ENCODE data around the gene LYPLAL1.
A peak's percentile ranks its signal among the peaks of the same experiment; 100 is the strongest.

LYPLAL1 gene

GRCh38 chr1:219173758-219174459 lies at the start of gene LYPLAL1:
TSS of gene LYPLAL1 (plus strand) at chr1:219173878. CDS start at chr1:219173891, 13 bp downstream.
- peak; percentile 60 for DNase-seq

GRCh38 chr1:219124163-219124562 lies 49.5 kb upstream of the LYPLAL1 start:
- no peak for DNase-seq

- DNase-seq, result no peak
Observed at GRCh38 chr1:219125342-219125741, 48.3 kb upstream of the LYPLAL1 start.

GRCh38 chr1:219126377-219126776 lies 47.3 kb upstream of the LYPLAL1 start:
- DNase-seq, result no peak

GRCh38 chr1:219128957-219129356 lies 44.7 kb upstream of the LYPLAL1 start:
- DNase-seq, result no peak

GRCh38 chr1:219130366-219130935 lies 43.2 kb upstream of the LYPLAL1 start:
- no peak for DNase-seq

GRCh38 chr1:219132939-219133338 lies 40.7 kb upstream of the LYPLAL1 start:
- no peak for DNase-seq

- no peak for DNase-seq
Observed at GRCh38 chr1:219138747-219139146, 34.9 kb upstream of the LYPLAL1 start.

GRCh38 chr1:219140303-219140877 lies 33.3 kb upstream of the LYPLAL1 start:
- DNase-seq, result no peak

- no peak for DNase-seq
Observed at GRCh38 chr1:219143735-219144134, 29.9 kb upstream of the LYPLAL1 start.

GRCh38 chr1:219144658-219145315 lies 28.9 kb upstream of the LYPLAL1 start:
- DNase-seq, result no peak

- no peak for DNase-seq
Observed at GRCh38 chr1:219147571-219148019, 26.1 kb upstream of the LYPLAL1 start.

GRCh38 chr1:219149009-219149577 lies 24.6 kb upstream of the LYPLAL1 start:
- no peak for DNase-seq

GRCh38 chr1:219149953-219150352 lies 23.7 kb upstream of the LYPLAL1 start:
- no peak for DNase-seq

GRCh38 chr1:219150913-219151312 lies 22.8 kb upstream of the LYPLAL1 start:
- no peak for DNase-seq

GRCh38 chr1:219151467-219151866 lies 22.2 kb upstream of the LYPLAL1 start:
- DNase-seq, result no peak

- no peak for DNase-seq
Observed at GRCh38 chr1:219152751-219153150, 20.9 kb upstream of the LYPLAL1 start.

- no peak for DNase-seq
Observed at GRCh38 chr1:219153723-219154122, 20.0 kb upstream of the LYPLAL1 start.

- no peak for DNase-seq
Observed at GRCh38 chr1:219155135-219155534, 18.5 kb upstream of the LYPLAL1 start.

- no peak for DNase-seq
Observed at GRCh38 chr1:219159946-219160645, 13.6 kb upstream of the LYPLAL1 start.

- DNase-seq, result no peak
Observed at GRCh38 chr1:219160967-219161366, 12.7 kb upstream of the LYPLAL1 start.

GRCh38 chr1:219161371-219161770 lies 12.3 kb upstream of the LYPLAL1 start:
- DNase-seq, result no peak
